Stimulated activated CD4-positive, alpha-beta T cell treated with anti-CD3 and anti-CD28 coated beads, Interleukin-12 subunit alpha, Interleukin-12 subunit beta, amount 100 ng/mL, for 4 hours (primary cell): ENCODE data around the gene KIF2A.

Experiments used
- DNase-seq: peaks from one replicate; pipeline ENCODE4 v3.0.0-alpha.2; 2020

Gene KIF2A

GRCh38 chr5:62330302-62330701 is 24.3 kb downstream of the KIF2A start:
- no peak for DNase-seq

GRCh38 chr5:62331921-62332320 is 25.9 kb downstream of the KIF2A start:
- DNase-seq = no peak

- no peak for DNase-seq
Observed at GRCh38 chr5:62333250-62333794, 27.3 kb downstream of the KIF2A start.

- no peak for DNase-seq
Observed at GRCh38 chr5:62334082-62334481, 28.1 kb downstream of the KIF2A start.

- DNase-seq = no peak
Observed at GRCh38 chr5:62340392-62340791, 34.4 kb downstream of the KIF2A start.

- DNase-seq = no peak
Observed at GRCh38 chr5:62340979-62341378, 35.0 kb downstream of the KIF2A start.

- DNase-seq = no peak
Observed at GRCh38 chr5:62341783-62342475, 35.9 kb downstream of the KIF2A start.

- no peak for DNase-seq
Observed at GRCh38 chr5:62342476-62342837, 36.5 kb downstream of the KIF2A start.

GRCh38 chr5:62343428-62343827 is 37.4 kb downstream of the KIF2A start:
- no peak for DNase-seq

- no peak for DNase-seq
Observed at GRCh38 chr5:62346748-62347147, 40.7 kb downstream of the KIF2A start.

- DNase-seq = no peak
Observed at GRCh38 chr5:62347928-62348327, 41.9 kb downstream of the KIF2A start.

- DNase-seq = no peak
Observed at GRCh38 chr5:62348723-62349481, 42.9 kb downstream of the KIF2A start.

- DNase-seq = no peak
Observed at GRCh38 chr5:62354028-62354874, 48.2 kb downstream of the KIF2A start.

GRCh38 chr5:62362701-62363100 is 56.7 kb downstream of the KIF2A start:
- DNase-seq = no peak

- DNase-seq = no peak
Observed at GRCh38 chr5:62369039-62369438, 63.0 kb downstream of the KIF2A start.

- DNase-seq = no peak
Observed at GRCh38 chr5:62371409-62371808, 65.4 kb downstream of the KIF2A start.

- DNase-seq = no peak
Observed at GRCh38 chr5:62372600-62372999, 66.6 kb downstream of the KIF2A start.

GRCh38 chr5:62373382-62373781 is 67.4 kb downstream of the KIF2A start:
- no peak for DNase-seq

- no peak for DNase-seq
Observed at GRCh38 chr5:62374090-62374489, 68.1 kb downstream of the KIF2A start.

GRCh38 chr5:62375627-62376026 is 69.6 kb downstream of the KIF2A start:
- no peak for DNase-seq

GRCh38 chr5:62376064-62376463 is 70.1 kb downstream of the KIF2A start:
- DNase-seq = no peak

- DNase-seq = no peak
Observed at GRCh38 chr5:62385131-62385530, 79.1 kb downstream of the KIF2A start.

GRCh38 chr5:62385816-62386400 is 79.9 kb downstream of the KIF2A start:
- no peak for DNase-seq
